ENCODE measurements around the gene ROPN1. TPM values are rescaled to one million over a fixed set of nuclear protein-coding genes. Genes with fewer than 3 reads are reported as not detected.

ROPN1 gene
- total RNA-seq, 1 donor from 2014 or later = not detected

- DNase-seq (ENCODE audit: low read depth) = no peak
- TF ChIP-seq CTCF (IDR thresholded peaks at IDR 0.05; ENCODE audit: insufficient read depth, low read length, severe bottlenecking) = no peak
- no peak overlapping the region for H3K4me3 ChIP-seq (ENCODE audit: low read depth, low read length)
- H3K27me3 ChIP-seq (ENCODE audit: control insufficient read depth, insufficient read depth, low read length) = no peaks in the 10 kb centered on the region
- H3K36me3 ChIP-seq (ENCODE audit: control insufficient read depth, insufficient read depth, low read length) = no peaks in the 10 kb centered on the region
- FAIRE-seq = no peak
Measured at GRCh38 chr3:123920868-123921267, 71.1 kb downstream of the ROPN1 start.

DNA sequence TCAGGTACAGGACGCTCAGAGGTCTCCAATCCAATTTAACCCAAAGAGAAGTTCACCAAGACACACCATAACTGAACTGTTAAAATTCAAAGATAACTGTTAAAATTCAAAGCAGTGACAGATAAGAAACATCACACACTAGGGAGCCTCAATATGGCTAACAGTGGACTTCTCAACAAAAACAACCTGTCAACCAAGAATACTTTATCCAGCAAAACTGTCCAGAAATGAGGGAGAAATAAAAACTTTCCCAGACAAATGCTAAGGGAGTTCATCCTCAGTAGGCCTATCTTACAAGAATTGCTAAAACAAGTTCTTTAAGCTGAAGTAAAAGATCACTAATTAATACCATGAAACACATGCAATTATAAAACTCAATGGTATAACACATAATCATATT lies 71.5 kb downstream of the ROPN1 start:
- FAIRE-seq (no peak), DNase-seq (ENCODE audit: low read depth) (no peak)
- H3K36me3 ChIP-seq (ENCODE audit: control insufficient read depth, insufficient read depth, low read length) = no peaks in the 10 kb centered on the region
- H3K4me3 ChIP-seq (ENCODE audit: low read depth, low read length) = no peak overlapping the region
- TF ChIP-seq CTCF (IDR thresholded peaks at IDR 0.05; ENCODE audit: insufficient read depth, low read length, severe bottlenecking) = no peak
- H3K27me3 ChIP-seq (ENCODE audit: control insufficient read depth, insufficient read depth, low read length) = no peaks in the 10 kb centered on the region

DNA sequence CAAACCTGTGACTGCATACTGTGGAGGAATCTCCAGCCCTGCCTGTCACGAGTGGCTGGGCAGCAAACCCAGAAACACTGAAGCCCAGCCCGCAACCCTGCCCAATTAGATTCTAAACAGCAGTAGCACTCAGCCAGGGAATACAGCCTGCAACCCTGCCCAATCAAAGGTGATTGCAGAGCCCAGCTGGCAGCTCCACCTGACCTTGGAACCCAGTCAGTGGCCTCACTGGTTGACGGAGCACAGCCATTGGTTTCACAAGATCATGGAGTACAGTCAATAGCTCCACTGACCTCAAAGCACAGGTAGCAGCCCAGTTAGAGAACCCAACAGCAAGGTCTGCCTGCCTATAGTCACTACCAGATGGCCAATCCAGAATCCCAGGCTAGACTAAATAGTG lies 72.6 kb downstream of the ROPN1 start:
- DNase-seq (ENCODE audit: low read depth) = no peak
- no peaks in the 10 kb centered on the region for H3K27me3 ChIP-seq (ENCODE audit: control insufficient read depth, insufficient read depth, low read length)
- no peak overlapping the region for H3K4me3 ChIP-seq (ENCODE audit: low read depth, low read length)
- TF ChIP-seq CTCF (IDR thresholded peaks at IDR 0.05; ENCODE audit: insufficient read depth, low read length, severe bottlenecking) = no peak
- H3K36me3 ChIP-seq (ENCODE audit: control insufficient read depth, insufficient read depth, low read length) = peaks cover 3% of the 10 kb centered on the region
- FAIRE-seq = no peak

Other genes with a start within 250 kb of the ROPN1 start
- gene MYLK, start 107.8 kb downstream of the ROPN1 start, total RNA-seq = 2.6 and 3.2 TPM in 2 replicates
- gene CCDC14, start 30.9 kb downstream of the ROPN1 start, total RNA-seq = 17.1 and 17.3 TPM in 2 replicates
- gene KALRN, start 41.2 kb upstream of the ROPN1 start, total RNA-seq = 1.8 and 7.3 TPM in 2 replicates

Data from bronchial epithelial cell (primary cell).